Panc1 (cell line): ENCODE results near the gene ACE2. TPM values are rescaled to one million over a fixed set of nuclear protein-coding genes. Genes with fewer than 3 reads are reported as not detected.

Experiments used
- ATAC-seq: fragments of 200-7000 bp; cut with Tn5 transposase; 2 replicates; pipeline ENCODE4 v1.9.1; 2020; ENCODE audit warnings: mild to moderate bottlenecking, moderate library complexity
- BruUV-seq: library from RNA; stranded (reverse); fragments of 400-500 nt; replicated peaks from 2 replicates; lab custom pipeline; 2021; lab: Mats Ljungman, UMichigan
- CTCF ChIA-PET: fragments of 300-600 bp; sonication (Branson Sonifier 250); formaldehyde crosslinking; loops from one replicate; lab custom pipeline; 2022; ENCODE audit warnings: antibody characterized with exemption; lab: Charles Lee
- POLR2A ChIA-PET: fragments of 300-600 bp; sonication (Branson Sonifier 250); formaldehyde crosslinking; loops from one replicate; lab custom pipeline; 2022; ENCODE audit warnings: antibody characterized with exemption; lab: Charles Lee
- DNase-seq: peaks from one replicate; pipeline ENCODE4 v3.0.0-alpha.2; 2010; ENCODE audit warnings: low read depth, low spot score
- H3K27ac ChIP-seq: 2 replicates; pipeline ENCODE4 v1.5.1; 2011; ENCODE audit warnings: mild to moderate bottlenecking, low read length, inconsistent platforms
- H3K27me3 ChIP-seq: fragments of 200-500 bp; sonication (Bioruptor generic); 2 replicates; pipeline ENCODE4 v1.6.0; 2014; ENCODE audit warnings: low read length, inconsistent platforms; ENCODE audit not compliant: control insufficient read depth, insufficient read depth
- H3K36me3 ChIP-seq: fragments of 200-500 bp; sonication (Bioruptor generic); 2 replicates; pipeline ENCODE4 v1.5.1; 2014; ENCODE audit warnings: inconsistent platforms, mild to moderate bottlenecking, low read length, moderate library complexity; ENCODE audit not compliant: control insufficient read depth, insufficient read depth
- H3K4me1 ChIP-seq: 2 replicates; pipeline ENCODE4 v1.5.1; 2011; ENCODE audit warnings: inconsistent platforms, mild to moderate bottlenecking, low read length, moderate library complexity; ENCODE audit not compliant: control insufficient read depth, insufficient read depth
- H3K4me3 ChIP-seq, 2 experiments: 2 replicates each; pipeline ENCODE4 v1.5.1; 2011 to 2012; ENCODE audit warnings: low read depth in 2 of 2, low read length in 2 of 2, mild to moderate bottlenecking in 2 of 2, inconsistent platforms in 1 of 2, moderate library complexity in 1 of 2
- H3K9me3 ChIP-seq: fragments of 200-500 bp; sonication (Bioruptor generic); 2 replicates; pipeline ENCODE4 v1.5.1; 2014; ENCODE audit warnings: low read depth, mild to moderate bottlenecking, inconsistent platforms, low read length, moderate library complexity; ENCODE audit not compliant: control insufficient read depth, insufficient read depth
- CTCF ChIP-seq: fragments of 450-650 bp; IDR thresholded peaks from 2 replicates; pipeline ENCODE4 v1.5.1; 2017; ENCODE audit warnings: mild to moderate bottlenecking
- POLR2AphosphoS5 ChIP-seq: IDR thresholded peaks from 2 replicates; pipeline ENCODE4 v1.6.1; 2012; ENCODE audit warnings: mild to moderate bottlenecking, low read depth, low read length, moderate library complexity
- REST ChIP-seq, 2 experiments: IDR thresholded peaks; 2 replicates each; pipeline ENCODE4 v1.6.1; 2011 to 2012; ENCODE audit warnings: low read depth in 2 of 2, control low read depth in 1 of 2, low read length in 1 of 2, mild to moderate bottlenecking in 1 of 2, moderate library complexity in 1 of 2; ENCODE audit not compliant: insufficient read depth in 1 of 2
- SIN3A ChIP-seq: IDR thresholded peaks from 2 replicates; pipeline ENCODE4 v1.6.1; 2012; ENCODE audit warnings: low read depth, mild to moderate bottlenecking, low read length, moderate library complexity, borderline replicate concordance; ENCODE audit not compliant: insufficient read depth
- TCF7L2 ChIP-seq: IDR thresholded peaks from 2 replicates; pipeline ENCODE4 v1.6.1; 2011; ENCODE audit warnings: mild to moderate bottlenecking, low read depth, low read length, inconsistent platforms
- in situ Hi-C: cut with HindIII; loops from 2 replicates; pipeline ENCODE4 v1.10.0; 2016; ENCODE audit warnings: low sequenced_read_pairs, low pct_unique_long_range_greater_than_20kb
- intact Hi-C: fragments of 100-400 bp; cut with micrococcal nuclease; formaldehyde crosslinking; loops from one replicate; pipeline ENCODE4 v1.10.0; 2022; ENCODE audit not compliant: unreplicated experiment
- total RNA-seq: library from RNA; stranded (reverse); gene quantifications from one replicate; pipeline ENCODE4 v1.2.1, GENCODE V29; 2021; ENCODE audit not compliant: unreplicated experiment

ACE2 gene
- total RNA-seq, 1 experiment from 2014 or later: not detected

- no peak for ATAC-seq
- ChIA-PET POLR2A (no interaction called here), CTCF (no interaction called here)
- in situ Hi-C loops: no loop called here
- no TSS peak for BruUV-seq
- no peak for TF ChIP-seq REST (IDR thresholded peaks at IDR 0.05; ENCODE audit: insufficient read depth in 1 of 2, low read depth in 2 of 2, low read length in 1 of 2)
- no peak for TF ChIP-seq SIN3A
- no peak for TF ChIP-seq POLR2AphosphoS5
- TF ChIP-seq TCF7L2: no peak
- no peak for TF ChIP-seq CTCF
- no peaks in the 10 kb centered on the region for H3K36me3 ChIP-seq
- DNase-seq: no peak
- intact Hi-C loops: no loop called here
- H3K27me3 ChIP-seq: no peaks in the 10 kb centered on the region
- H3K4me1 ChIP-seq: no peaks in the 10 kb centered on the region
- no peak overlapping the region for H3K27ac ChIP-seq
- H3K9me3 ChIP-seq: no peaks in the 10 kb centered on the region
- H3K4me3 ChIP-seq: no peak overlapping the region
These were observed 1.3 kb downstream of the ACE2 start for GRCh38 chrX:15599461-15599860.

GRCh38 chrX:15598026-15598425, 2.7 kb downstream of the ACE2 start:
- TF ChIP-seq POLR2AphosphoS5 (no peak), TCF7L2 (no peak), SIN3A (no peak), CTCF (no peak), REST (IDR thresholded peaks at IDR 0.05; ENCODE audit: insufficient read depth in 1 of 2, low read depth in 2 of 2, low read length in 1 of 2) (no peak)
- no peak overlapping the region for H3K4me3 ChIP-seq
- in situ Hi-C loops (no loop called here), intact Hi-C loops (no loop called here)
- CTCF ChIA-PET: no interaction called here
- H3K4me1 ChIP-seq: no peaks in the 10 kb centered on the region
- no peak for ATAC-seq
- POLR2A ChIA-PET: no interaction called here
- H3K27ac ChIP-seq: no peak overlapping the region
- H3K36me3 ChIP-seq: no peaks in the 10 kb centered on the region
- no peaks in the 10 kb centered on the region for H3K27me3 ChIP-seq
- DNase-seq: no peak
- no peaks in the 10 kb centered on the region for H3K9me3 ChIP-seq
- BruUV-seq: no TSS peak
